Epithelial cell of esophagus (primary cell): ENCODE measurements around the gene PHLDB2.

ENCODE experiments used
- DNase-seq: peaks from one replicate; pipeline ENCODE4 v3.0.0; 2010; ENCODE audit warnings: low read depth
- H3K4me3 ChIP-seq: 2 replicates; pipeline ENCODE4 v1.5.1; 2011; ENCODE audit warnings: mild to moderate bottlenecking, low read length, control low read depth
- TF ChIP-seq, protein P1 (sequence below): IDR thresholded peaks from 2 replicates; pipeline ENCODE4 v1.5.1; 2011; ENCODE audit warnings: low read depth, mild to moderate bottlenecking, low read length, control low read depth, inconsistent platforms; ENCODE audit not compliant: insufficient read depth; ENCODE audit errors: missing control alignments

PHLDB2 gene

DNA sequence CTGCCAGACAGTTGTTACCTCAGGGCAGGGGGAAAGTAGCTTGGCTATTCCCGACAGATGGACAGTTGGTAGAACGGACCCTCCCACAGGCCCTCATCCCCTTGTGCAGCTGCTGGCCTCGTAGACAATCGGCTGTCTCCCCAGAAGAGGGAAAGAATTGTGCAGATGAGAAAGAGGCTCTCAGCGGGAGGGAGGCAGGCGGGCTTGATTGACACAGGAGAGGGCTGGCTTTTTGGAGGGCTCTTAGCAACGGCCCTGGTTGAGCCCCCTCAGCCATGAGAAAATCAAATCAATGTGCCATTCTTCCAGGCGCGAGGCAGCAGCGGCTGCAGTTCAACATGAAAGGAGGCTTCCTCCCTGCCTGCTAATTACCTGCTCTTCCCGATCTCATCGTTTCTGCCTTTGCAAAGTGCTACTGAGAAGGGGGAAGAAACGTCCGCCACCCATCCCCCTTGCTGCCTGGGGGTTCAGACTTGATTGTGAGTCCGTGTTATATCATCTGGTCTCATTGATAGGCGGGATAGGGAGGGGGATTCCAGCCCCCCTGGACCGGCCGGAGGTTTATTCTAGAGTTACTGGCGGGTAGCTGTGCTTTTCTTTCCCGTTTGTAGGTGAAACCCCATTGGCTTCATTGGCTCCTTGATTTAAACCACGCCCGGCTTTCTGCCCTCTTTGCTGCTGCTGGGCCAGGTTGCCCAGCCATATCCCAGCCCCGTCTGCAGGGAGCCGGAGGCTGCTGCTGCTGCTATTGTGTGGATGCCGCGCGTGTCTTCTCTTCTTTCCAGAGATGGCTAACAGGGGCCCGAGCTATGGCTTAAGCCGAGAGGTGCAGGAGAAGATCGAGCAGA is 139.8 kb downstream of the PHLDB2 start, which contains the start of gene TAGLN3:
Gene TAGLN3, plus strand, starts transcription at position 287 of the 848 bp plus-strand sequence. Its CDS starts 501 bp downstream, at position 788.
- peak; percentile 64 for DNase-seq
- TF ChIP-seq, protein P1, sequence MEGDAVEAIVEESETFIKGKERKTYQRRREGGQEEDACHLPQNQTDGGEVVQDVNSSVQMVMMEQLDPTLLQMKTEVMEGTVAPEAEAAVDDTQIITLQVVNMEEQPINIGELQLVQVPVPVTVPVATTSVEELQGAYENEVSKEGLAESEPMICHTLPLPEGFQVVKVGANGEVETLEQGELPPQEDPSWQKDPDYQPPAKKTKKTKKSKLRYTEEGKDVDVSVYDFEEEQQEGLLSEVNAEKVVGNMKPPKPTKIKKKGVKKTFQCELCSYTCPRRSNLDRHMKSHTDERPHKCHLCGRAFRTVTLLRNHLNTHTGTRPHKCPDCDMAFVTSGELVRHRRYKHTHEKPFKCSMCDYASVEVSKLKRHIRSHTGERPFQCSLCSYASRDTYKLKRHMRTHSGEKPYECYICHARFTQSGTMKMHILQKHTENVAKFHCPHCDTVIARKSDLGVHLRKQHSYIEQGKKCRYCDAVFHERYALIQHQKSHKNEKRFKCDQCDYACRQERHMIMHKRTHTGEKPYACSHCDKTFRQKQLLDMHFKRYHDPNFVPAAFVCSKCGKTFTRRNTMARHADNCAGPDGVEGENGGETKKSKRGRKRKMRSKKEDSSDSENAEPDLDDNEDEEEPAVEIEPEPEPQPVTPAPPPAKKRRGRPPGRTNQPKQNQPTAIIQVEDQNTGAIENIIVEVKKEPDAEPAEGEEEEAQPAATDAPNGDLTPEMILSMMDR: no peak
- H3K4me3 ChIP-seq: peak within 1 kb of the TSS; percentile 61

DNA sequence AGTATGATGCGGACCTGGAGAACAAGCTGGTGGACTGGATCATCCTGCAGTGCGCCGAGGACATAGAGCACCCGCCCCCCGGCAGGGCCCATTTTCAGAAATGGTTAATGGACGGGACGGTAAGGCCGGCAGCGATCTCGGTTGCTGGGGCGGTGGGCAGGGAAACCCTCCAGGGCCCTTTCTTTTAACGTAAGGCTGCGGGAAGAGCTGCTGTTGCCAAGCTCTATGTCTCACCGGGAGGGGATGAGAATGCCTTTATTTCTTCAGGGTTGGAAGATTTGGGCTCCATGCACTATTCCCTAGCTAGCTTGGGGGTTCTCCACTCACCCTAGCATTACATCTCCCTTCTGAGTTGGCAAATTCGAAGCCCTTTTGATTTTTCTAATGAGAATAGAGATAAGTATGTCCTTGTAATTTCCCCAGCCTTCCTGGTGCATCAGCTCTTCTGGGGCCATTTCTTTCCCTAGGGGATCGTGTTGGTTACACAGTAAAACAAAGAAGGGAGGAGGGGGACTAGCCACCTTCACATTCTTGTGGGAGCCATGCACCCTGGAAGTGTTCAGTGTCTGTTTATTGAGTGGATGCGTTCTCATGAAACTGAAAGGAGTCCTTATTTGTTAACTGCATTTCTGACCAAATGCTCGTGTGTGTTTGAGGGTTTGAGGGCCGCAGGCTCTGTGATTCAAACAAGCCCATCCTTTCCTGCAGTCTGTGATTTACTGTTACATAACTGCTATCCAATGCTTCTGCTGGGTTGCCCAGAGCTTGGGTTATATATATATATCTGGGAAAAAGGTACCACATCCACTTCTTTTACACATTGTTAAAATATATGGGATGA is 140.6 kb downstream of the PHLDB2 start:
- peak overlapping the region; percentile 61 for H3K4me3 ChIP-seq
- DNase-seq: peak; percentile 27
- TF ChIP-seq, protein P1: no peak

DNA sequence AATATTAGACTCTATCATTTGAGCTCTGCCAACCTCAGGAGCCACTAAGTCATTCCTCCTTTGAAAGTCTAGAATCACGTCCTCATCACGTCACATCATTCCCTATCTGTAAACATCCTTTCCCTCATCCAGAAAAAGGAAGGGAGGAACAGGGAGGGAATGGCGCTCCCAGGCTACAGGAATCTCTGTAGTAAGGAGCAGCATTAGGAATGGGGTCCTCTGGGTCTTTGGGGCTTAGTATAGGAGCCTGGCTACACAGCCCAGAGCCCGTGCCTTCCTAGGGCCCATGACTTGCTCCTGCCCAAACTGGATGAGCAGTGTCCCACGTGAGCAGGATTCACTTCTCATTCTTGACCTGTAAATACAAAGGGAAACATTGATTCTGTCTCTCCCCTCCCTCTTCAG is 141.3 kb downstream of the PHLDB2 start:
- no peak overlapping the region for H3K4me3 ChIP-seq
- no peak for DNase-seq
- TF ChIP-seq, protein P1: no peak

DNA sequence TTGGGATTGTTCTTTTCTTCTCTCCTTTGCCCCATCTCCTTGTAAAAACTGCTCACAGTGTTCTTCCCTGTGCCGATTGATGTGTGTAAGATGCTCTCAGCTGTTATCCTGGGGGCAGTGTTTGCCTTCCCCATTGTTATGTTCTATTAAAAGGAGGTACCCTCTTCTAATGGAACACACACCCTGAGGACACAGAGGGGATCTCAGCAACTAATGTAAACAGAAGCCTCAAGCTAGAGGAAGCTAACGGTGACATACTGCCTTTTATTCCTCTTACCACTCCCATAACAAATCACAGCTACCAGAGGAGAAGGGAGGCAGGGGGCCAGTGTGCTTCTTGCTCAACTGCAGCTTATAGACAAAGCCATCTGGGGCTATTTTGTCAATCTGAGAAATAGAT is 141.9 kb downstream of the PHLDB2 start:
- DNase-seq: no peak
- H3K4me3 ChIP-seq: no peak overlapping the region
- TF ChIP-seq, protein P1: no peak

DNA sequence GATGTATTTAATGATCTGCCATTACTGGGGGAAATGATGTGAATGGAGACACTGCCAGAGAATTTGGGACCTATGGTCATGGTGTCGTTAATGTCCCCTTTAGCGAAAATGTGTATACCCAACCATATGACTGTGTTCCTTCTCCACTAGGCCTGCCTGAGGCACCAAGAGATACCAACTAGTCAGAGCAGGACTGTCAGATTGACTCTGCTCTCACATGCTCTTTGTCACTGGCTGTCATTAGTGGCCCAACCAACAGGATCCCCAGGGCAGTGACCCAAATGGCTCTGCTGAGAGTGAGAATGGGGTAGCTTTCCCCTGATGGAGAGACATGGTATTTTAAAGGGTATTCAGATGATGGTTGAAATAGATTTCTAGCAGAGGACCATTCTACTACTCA is 142.5 kb downstream of the PHLDB2 start:
- TF ChIP-seq, protein P1: no peak
- DNase-seq: no peak
- no peak overlapping the region for H3K4me3 ChIP-seq

DNA sequence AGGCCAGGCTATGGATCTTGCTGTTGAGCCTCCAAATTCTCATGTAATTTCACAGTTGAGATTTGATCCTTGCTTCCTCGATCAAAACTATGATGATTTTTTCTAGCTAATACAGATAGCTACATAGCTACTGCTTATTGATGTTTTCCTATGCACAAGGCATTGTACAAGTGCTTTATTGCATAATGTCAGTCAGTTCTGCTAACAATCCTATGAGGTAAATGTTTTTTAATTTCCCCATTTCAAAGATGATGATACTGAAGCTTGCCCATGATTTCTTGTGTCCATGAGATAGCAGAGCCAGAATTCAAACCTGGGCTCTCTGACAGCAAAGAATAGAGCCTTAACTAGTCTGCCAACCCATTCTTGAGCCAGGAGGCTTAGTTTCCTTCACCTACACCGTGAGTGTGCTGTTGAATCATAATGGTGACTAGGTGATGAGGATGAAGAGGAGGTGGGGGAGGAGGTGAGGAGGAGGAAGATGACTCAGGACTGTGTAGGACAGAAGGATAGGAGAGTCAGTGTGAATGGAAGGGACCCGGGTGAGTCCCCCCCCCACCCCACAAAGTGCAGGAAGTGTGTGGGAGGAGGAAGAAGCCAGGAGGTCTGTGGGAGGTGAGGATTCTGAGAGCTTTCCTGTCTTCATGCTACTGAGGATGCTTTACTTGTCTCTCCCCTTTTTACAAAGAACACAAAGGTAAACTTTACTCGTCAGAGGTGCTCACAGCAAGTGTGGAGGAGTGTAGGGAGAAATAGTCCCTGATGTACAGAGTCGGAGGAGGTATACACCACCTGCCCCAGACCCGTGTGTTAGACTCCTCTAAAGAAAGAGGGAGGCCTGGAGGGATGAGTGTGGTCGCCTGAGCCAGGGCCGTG is 143.3 kb downstream of the PHLDB2 start:
- H3K4me3 ChIP-seq: no peak overlapping the region
- peak; percentile 91 for DNase-seq
- TF ChIP-seq, protein P1: no peak
